Measurements from ENCODE around the gene VSTM4.

DNA sequence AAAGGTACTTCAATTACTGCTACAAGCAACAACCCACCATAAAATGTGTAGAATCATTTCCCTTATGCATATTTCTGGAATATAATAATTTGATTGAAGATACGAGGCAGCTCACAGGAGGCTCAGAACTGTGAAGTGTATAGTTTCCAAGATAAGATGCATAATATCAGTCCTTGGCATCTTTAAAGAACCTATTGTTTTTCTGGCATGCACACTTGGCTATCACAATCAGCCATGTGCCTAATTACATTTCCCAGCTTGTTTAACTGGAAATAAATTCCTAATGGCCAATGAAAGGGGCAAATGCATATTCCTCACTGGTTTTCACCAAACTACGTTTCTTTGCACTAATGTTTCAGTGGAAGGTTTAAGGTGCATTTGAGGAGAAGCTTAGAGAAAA is 92.3 kb downstream of the VSTM4 start:
- TF ChIP-seq POLR2A (IDR thresholded peaks at IDR 0.05; ENCODE audit: low read length) (no peak), GATA1 (IDR thresholded peaks at IDR 0.05; ENCODE audit: low read depth, low read length) (no peak)

All from erythroblast (primary cell).